Dendritic cell treated with granulocyte-macrophage colony-stimulating factor and Interleukin-4, amounts not matched to agents 40 ng/mL and 50 ng/mL, for 4 days (primary cell): ENCODE measurements around the gene H1-8.

ENCODE experiments used
- H3K27ac Mint-ChIP-seq: one replicate; pipeline ENCODE4 v1.8.0; 2022; ENCODE audit warnings: mild to moderate bottlenecking, mixed read lengths
- H3K27me3 Mint-ChIP-seq: one replicate; pipeline ENCODE4 v1.8.0; 2022; ENCODE audit warnings: mild to moderate bottlenecking, mixed read lengths
- H3K36me3 Mint-ChIP-seq: one replicate; pipeline ENCODE4 v1.8.0; 2022; ENCODE audit warnings: low read depth, mixed read lengths
- H3K4me1 Mint-ChIP-seq: one replicate; pipeline ENCODE4 v1.8.0; 2022; ENCODE audit warnings: low read depth, mixed read lengths
- H3K4me3 Mint-ChIP-seq: one replicate; pipeline ENCODE4 v1.8.0; 2022; ENCODE audit warnings: mild to moderate bottlenecking, moderate library complexity, mixed read lengths
- H3K9me3 Mint-ChIP-seq: one replicate; pipeline ENCODE4 v1.8.0; 2022; ENCODE audit warnings: mixed read lengths
- intact Hi-C: fragments of 100-400 bp; cut with micrococcal nuclease; formaldehyde crosslinking; loops from one replicate; pipeline ENCODE4 v1.15.0; 2022

Gene H1-8

DNA sequence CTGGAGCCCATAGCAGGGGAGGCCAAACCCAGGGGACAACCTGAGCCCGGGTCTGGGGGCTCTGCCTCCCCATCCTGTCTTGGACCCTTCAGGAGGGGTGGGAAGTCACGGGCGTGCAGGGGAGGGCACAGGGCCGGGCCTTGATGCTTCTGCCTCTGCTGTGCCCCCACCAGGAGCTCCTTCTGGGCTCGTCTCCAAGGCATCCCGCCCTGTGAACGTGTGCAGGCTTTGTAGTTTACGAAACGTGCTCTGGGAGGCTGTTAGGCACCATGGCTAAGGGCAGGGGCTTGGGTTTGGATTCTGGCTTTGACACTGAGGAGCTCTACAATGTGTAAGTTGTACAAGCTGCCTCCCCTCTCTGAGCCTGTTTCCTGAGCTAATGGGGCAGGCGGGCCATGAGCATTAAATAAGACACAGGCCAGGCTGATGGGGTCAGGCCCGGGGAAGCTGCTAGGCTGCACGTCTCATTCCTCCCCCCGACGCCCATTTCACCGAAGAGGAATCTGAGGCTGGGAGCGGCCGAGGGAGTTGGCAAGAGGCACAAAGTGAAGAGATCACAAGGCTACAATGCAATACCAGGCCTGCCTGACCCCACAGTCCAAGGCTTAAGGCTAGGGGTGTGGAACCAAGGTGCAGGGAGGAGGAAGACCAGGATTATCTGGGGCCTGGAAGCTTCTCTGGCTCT is 43.9 kb downstream of the H1-8 start:
- peaks cover 99% of the 10 kb centered on the region for H3K36me3 Mint-ChIP-seq
- intact Hi-C loops = no loop called here
- no peak overlapping the region for H3K4me3 Mint-ChIP-seq
- peaks cover 65% of the 10 kb centered on the region for H3K4me1 Mint-ChIP-seq
- no peak overlapping the region for H3K27ac Mint-ChIP-seq
- H3K9me3 Mint-ChIP-seq = no peaks in the 10 kb centered on the region
- H3K27me3 Mint-ChIP-seq = no peaks in the 10 kb centered on the region

DNA sequence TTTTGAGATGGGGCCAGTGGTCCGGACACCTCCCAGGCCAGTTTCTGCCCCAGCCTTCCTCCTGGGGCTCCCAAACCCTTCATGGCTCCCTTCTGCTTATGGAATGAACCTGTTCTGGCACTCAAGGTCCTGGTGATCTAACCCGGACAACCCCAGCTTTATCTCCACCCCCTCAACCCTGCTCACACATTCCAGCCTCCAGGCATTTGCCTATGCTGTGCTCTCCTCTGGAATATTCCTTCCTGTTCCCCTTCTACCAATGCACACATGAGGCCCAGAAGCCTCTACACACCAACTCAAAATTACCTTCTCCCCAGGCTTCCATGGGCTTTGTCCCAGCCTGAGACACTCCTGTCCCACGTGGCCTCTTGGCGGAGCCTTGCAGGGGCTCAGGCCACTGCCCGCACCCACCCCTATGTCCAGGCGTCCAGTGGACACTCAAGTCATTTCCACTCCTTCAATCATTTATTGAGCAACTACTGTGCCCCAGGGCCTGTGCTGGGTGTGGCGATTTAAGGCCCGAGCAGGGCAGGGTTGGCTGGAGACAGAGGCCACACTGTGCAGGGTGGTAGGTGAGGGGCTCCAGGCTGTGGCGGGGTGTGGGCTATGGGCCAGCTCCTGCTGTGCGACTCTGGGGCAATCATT is 44.7 kb downstream of the H1-8 start:
- H3K4me1 Mint-ChIP-seq = peaks cover 64% of the 10 kb centered on the region
- peak overlapping the region; percentile 60 for H3K27ac Mint-ChIP-seq
- intact Hi-C loops = no loop called here
- H3K27me3 Mint-ChIP-seq = no peaks in the 10 kb centered on the region
- no peaks in the 10 kb centered on the region for H3K9me3 Mint-ChIP-seq
- H3K36me3 Mint-ChIP-seq = peaks cover 94% of the 10 kb centered on the region
- no peak overlapping the region for H3K4me3 Mint-ChIP-seq

DNA sequence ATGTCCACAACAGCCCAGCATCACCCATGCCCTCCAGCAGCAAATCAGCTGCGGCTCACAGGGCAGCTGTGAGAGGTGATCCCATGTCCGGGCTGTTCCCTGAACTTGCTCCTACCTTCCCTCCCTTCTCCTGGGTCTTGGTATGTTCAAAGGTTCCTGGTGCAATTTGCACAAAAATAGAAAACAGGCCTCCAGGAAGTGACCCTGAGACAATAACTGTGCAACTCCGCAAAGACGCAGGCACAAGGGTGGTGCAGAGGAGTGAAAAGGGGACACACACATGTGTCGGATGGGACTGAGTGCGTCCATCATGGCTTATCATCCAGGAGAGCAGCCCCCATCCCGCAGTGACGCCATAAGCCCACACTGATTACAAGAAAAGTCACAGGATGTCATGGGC is 47.2 kb downstream of the H1-8 start:
- intact Hi-C loops = no loop called here
- Mint-ChIP-seq H3K9me3 (no peaks in the 10 kb centered on the region), H3K27ac (no peak overlapping the region), H3K4me3 (no peak overlapping the region), H3K36me3 (peaks cover 87% of the 10 kb centered on the region), H3K27me3 (no peaks in the 10 kb centered on the region), H3K4me1 (peaks cover 67% of the 10 kb centered on the region)

DNA sequence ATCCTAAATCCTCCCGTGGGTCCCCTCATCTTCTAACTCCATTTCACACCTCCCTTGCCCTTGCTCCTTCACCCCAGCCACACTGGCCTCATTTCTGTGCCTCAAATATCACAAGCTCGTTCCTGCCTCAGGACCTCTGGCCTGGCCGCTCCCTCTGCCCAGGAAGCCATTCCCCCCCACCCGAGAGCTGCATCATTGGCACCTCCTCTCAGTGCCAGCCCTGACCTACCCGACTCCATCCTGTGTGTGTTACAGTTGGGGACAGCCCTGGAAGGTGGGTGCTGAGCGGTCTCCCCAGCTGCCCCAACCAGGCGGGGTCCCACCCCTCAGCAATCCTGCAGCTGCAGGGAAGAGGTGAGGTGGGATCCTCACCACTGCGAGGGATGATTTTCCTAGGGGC is 49.0 kb downstream of the H1-8 start:
- intact Hi-C loops = no loop called here
- H3K27me3 Mint-ChIP-seq = no peaks in the 10 kb centered on the region
- H3K4me3 Mint-ChIP-seq = no peak overlapping the region
- H3K9me3 Mint-ChIP-seq = no peaks in the 10 kb centered on the region
- peaks cover 81% of the 10 kb centered on the region for H3K36me3 Mint-ChIP-seq
- H3K27ac Mint-ChIP-seq = peak overlapping the region; percentile 99
- peaks cover 77% of the 10 kb centered on the region for H3K4me1 Mint-ChIP-seq

DNA sequence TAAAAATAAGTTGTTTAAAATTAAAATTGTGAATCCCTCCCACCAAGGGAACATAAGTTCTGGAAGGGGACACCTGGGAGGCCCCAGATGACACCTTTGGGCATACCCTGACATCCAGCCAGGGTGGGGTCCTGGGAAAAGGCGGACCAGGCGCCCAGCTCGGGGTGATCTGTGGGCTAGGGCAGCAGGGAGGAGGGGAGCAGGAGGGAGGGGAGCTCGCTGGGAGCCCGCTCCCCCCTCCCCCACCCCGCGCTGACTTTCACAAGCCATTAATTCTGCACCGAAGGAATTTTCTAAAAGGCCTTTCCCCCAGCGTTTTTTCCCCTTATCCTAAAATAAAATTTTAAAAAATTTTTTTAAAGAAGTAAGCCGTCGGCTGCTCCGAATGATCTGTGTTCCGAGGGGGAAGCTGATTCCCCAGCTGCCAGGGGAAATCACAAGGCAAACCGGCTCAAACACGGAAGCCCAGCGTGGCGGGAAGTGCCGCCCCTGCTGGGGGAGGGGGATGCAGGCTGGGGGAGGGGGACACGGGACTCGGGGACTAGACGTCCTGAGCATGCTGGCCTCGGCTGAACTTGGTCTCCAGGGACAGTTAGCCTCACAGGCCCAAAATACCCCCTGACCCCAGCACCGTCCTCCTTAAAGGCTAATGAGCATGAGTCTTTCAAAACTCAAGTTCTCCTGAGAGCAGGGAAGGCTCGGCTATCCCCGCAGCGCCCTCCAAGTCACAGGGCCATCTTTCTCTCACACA is 49.6 kb downstream of the H1-8 start:
- intact Hi-C loops = no loop called here
- Mint-ChIP-seq H3K36me3 (peaks cover 77% of the 10 kb centered on the region), H3K4me3 (peak overlapping the region; percentile 68), H3K9me3 (no peaks in the 10 kb centered on the region), H3K4me1 (peaks cover 81% of the 10 kb centered on the region), H3K27ac (peak overlapping the region; percentile 99), H3K27me3 (no peaks in the 10 kb centered on the region)

DNA sequence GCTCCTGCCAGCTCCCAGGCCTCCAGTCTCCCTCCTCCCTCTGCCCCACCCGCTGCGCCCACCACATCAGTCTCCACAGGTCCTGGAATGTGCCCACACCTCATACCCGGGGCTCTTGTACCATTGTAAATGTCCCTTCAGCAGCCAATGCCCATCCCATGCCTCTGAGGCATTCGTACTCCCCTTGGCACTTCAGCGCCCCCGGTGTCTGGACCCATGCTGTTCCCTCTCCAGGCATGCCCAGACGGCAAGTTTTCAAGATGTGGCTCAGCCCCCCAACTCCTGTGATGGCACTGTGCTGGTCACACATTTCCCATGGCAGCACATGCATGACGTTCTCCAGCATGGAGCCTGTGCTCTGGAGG is 50.2 kb downstream of the H1-8 start:
- peaks cover 77% of the 10 kb centered on the region for H3K36me3 Mint-ChIP-seq
- H3K4me1 Mint-ChIP-seq = peaks cover 81% of the 10 kb centered on the region
- H3K4me3 Mint-ChIP-seq = peak overlapping the region; percentile 68
- H3K9me3 Mint-ChIP-seq = no peaks in the 10 kb centered on the region
- no peaks in the 10 kb centered on the region for H3K27me3 Mint-ChIP-seq
- intact Hi-C loops = no loop called here
- peak overlapping the region; percentile 99 for H3K27ac Mint-ChIP-seq

DNA sequence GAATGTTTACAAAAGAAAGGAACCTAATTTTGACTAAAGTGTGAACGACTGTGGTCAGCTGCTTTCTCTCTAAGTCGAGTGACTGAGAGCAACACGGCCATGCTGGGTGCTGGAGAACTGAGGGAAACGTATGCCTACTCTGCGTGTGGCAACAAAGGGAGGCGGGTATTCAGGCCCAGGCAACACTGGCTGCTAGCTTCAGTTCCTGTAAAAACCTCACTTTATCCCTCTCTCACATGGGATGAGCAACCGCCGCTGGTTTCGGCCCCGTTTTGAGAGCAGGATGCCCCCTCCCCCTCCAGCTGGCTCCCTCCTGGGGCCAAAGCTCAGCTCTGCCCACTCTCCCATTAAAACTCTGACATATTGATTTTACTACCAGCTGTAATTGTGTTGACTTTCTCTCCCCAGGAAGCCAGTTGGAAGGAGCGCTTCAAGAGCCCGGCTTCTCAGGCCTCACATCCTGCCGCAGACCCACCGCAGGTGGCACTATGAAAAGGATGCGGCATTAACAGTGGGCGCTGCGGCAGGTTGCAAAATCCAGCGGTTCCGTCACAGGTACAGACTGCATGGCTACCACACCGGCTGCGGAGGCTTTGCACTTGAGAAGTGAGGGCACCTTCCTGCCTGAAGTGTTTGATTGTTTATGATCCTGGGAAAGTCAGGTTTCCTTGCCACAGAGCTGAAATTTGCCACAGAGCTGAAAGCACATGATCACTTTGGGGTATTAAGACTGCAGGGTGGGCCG is 50.8 kb downstream of the H1-8 start:
- H3K4me1 Mint-ChIP-seq = peaks cover 86% of the 10 kb centered on the region
- H3K27me3 Mint-ChIP-seq = no peaks in the 10 kb centered on the region
- H3K27ac Mint-ChIP-seq = peak overlapping the region; percentile 99
- H3K4me3 Mint-ChIP-seq = peak overlapping the region; percentile 68
- H3K36me3 Mint-ChIP-seq = peaks cover 77% of the 10 kb centered on the region
- no peaks in the 10 kb centered on the region for H3K9me3 Mint-ChIP-seq
- intact Hi-C loops = no loop called here

DNA sequence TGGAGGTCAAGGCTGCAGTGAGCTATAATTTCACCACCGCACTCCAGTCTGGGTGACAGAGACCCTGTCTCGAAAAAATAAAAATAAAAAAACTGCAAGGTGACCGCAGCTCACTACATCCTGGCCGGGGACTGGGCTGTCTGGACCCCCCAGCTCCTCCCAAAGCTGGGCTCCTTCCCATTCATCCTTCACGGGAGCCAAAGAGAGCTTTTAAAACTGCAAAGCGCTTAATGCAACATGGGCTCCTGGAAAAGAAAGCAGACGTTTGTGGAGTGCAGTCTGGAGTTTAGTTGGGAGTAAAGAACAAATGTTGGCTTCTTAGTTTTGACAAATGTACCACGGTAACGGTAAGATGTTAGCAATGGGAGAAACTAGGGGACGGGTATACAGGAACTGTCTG is 51.4 kb downstream of the H1-8 start:
- Mint-ChIP-seq H3K9me3 (no peaks in the 10 kb centered on the region), H3K36me3 (peaks cover 77% of the 10 kb centered on the region), H3K4me3 (no peak overlapping the region), H3K27ac (peak overlapping the region; percentile 99), H3K4me1 (peaks cover 92% of the 10 kb centered on the region), H3K27me3 (no peaks in the 10 kb centered on the region)
- intact Hi-C loops = no loop called here

DNA sequence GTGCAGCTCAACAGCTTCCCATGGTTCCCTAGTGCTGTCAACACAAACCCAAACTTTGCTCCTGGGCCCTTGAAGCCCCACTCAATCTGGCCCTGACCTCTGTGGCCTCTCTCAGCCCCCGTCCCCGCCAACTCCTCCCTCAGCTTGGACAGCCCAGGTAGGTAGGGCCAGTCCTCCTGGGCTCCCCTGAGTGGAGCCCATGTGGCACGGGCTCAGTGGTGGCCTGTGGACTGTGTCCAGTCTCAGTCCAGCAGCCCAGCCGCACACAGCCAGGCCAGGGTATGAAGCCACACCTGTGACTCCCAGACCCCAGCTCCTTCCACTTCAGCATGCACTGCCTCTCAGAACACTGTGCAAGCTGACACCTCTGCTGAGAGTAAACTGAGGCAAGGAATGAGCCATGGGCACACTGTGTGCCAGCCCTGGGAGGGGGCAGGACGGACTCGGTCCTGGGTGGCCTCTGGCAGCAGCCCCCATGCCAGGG is 52.0 kb downstream of the H1-8 start:
- no peaks in the 10 kb centered on the region for H3K27me3 Mint-ChIP-seq
- H3K27ac Mint-ChIP-seq = peak overlapping the region; percentile 99
- no peaks in the 10 kb centered on the region for H3K9me3 Mint-ChIP-seq
- H3K36me3 Mint-ChIP-seq = peaks cover 77% of the 10 kb centered on the region
- intact Hi-C loops = no loop called here
- no peak overlapping the region for H3K4me3 Mint-ChIP-seq
- peaks cover 92% of the 10 kb centered on the region for H3K4me1 Mint-ChIP-seq

DNA sequence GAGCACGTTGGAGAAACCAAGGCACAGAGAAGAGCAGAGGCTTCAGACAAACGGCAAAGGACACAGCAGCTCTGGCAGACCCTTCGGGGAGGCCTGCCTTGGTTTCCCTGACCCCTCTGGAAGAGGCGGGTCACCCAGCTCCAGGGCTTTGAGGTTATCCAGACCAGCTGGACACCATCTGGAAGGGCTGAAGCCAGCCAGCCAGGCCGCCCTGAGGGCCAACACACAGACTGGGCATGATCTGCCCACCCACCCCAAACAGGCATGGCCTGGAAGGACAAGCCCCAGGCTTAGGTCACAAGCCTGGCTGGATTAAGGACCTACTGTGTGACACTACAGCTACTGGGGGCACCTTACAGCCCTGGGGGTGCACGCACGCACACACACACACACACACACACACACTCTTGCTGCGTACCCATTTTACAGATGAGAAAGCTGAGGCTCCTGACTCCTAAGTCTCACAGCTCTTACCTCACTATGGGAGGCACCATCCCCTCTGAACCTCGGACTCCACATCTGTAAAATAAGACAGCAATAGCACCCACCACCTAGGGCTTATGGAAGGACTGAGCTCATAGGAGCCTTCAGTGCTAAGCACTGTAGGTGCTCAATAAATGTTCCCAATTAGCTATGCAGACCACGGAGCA is 52.7 kb downstream of the H1-8 start:
- H3K27me3 Mint-ChIP-seq = no peaks in the 10 kb centered on the region
- H3K4me1 Mint-ChIP-seq = peaks cover 92% of the 10 kb centered on the region
- H3K27ac Mint-ChIP-seq = peak overlapping the region; percentile 99
- intact Hi-C loops = loop anchor here (2.0 kb wide), 1 partner anchor 13 kb away; no protein-coding TSS in a partner anchor
- H3K36me3 Mint-ChIP-seq = peaks cover 76% of the 10 kb centered on the region
- no peak overlapping the region for H3K4me3 Mint-ChIP-seq
- H3K9me3 Mint-ChIP-seq = no peaks in the 10 kb centered on the region

DNA sequence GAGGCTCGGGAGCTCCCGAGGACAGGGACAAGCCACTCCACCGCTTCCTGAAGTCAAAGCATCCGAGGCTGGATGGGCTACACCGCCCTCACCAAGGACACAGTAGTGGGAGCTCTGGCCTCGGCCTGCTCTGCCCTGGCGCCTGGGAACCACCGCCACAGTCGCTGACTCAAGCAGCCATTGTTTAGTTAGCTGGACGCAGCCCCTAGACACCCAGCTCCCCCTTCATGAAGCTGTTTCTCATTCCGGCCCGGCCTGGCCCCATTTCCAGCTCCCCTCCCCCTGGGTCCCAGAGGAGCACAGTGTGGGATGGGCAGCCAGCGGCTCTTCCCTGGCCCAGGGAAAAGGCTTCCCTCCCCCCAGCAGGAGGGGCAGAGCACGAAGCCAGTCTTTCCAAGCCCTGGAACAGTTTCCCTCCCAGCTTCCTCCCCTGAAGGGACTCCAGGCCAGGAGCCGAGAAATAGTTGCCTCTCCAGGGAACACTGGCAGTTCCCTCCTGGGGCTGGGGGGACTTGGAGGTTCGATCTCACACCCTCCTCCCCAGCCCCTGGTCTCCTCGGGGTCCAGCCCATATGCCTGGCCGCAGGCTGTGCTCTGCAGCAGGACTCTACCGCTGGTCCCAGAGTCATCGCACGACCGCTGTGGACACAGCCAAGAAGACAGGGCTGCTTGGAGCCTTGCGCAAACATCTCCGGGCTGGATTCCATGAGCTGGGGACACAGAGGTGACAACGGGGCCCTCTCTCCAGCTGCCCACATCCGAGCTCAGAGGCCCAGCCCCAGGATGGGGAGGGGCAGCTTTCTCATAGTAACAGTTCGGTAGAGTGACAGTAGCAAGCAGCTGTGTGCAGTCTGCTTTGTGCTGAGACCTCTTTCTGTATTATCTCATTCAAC is 53.5 kb downstream of the H1-8 start:
- Mint-ChIP-seq H3K4me3 (peak overlapping the region; percentile 66), H3K27ac (peak overlapping the region; percentile 99), H3K9me3 (no peaks in the 10 kb centered on the region), H3K36me3 (peaks cover 76% of the 10 kb centered on the region), H3K4me1 (peaks cover 95% of the 10 kb centered on the region), H3K27me3 (no peaks in the 10 kb centered on the region)
- intact Hi-C loops = loop anchor here (2.0 kb wide), 1 partner anchor 14 kb away; no protein-coding TSS in a partner anchor

DNA sequence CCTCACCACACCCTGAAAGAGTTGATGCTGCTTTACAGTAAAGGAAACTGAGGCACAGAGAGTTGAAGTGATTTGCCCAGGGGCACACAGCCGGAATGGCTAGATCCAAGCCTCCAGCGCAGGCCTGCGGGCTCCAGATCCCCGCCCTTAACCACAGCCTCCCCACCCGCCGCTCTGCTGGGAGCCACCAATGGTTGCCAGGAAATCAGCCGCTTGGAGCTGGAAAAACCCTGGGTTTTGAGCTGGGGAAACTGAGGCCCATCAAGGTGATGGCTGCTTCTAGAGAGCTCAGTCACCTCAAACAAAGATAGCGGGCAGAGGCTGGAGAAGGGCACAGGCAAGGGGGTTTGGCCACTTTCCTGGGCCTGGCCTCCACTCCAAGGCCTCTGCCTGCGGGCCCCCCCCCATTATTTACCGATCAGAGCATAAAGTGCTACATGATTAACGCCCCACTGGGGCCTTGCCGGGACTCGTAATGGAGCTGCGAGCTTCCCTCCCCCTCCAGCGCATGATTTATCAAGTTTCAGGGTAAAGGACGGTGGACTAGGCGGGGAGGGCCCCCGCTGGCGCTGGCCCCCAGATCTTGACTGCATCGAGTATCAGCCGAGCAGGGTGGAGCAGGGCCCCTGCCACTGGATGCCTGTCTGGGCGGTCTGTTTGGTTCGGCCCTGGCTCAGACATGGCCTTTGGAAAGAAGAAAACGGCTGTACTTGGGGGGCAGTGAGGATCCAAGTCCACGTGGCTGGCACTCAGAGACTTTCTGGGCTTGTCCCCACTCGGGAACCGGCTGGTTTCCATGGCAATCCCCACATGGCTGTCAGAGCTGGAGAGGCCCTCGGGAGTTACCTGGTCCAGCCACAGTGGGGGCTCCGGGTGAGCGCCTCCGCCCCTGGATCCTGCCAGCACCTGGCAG is 54.4 kb downstream of the H1-8 start:
- intact Hi-C loops = loop anchor here (2.0 kb wide), 1 partner anchor 15 kb away; no protein-coding TSS in a partner anchor
- Mint-ChIP-seq H3K9me3 (no peaks in the 10 kb centered on the region), H3K27me3 (no peaks in the 10 kb centered on the region), H3K27ac (peak overlapping the region; percentile 99), H3K4me3 (peak overlapping the region; percentile 66), H3K4me1 (peaks cover 95% of the 10 kb centered on the region), H3K36me3 (peaks cover 78% of the 10 kb centered on the region)
